ENCODE results near the gene XYLT2. TPM values are rescaled to one million over a fixed set of nuclear protein-coding genes. Genes with fewer than 3 reads are reported as not detected.

The XYLT2 gene
- total RNA-seq, 1 donor from 2014 or later, result 21.4 TPM

DNA sequence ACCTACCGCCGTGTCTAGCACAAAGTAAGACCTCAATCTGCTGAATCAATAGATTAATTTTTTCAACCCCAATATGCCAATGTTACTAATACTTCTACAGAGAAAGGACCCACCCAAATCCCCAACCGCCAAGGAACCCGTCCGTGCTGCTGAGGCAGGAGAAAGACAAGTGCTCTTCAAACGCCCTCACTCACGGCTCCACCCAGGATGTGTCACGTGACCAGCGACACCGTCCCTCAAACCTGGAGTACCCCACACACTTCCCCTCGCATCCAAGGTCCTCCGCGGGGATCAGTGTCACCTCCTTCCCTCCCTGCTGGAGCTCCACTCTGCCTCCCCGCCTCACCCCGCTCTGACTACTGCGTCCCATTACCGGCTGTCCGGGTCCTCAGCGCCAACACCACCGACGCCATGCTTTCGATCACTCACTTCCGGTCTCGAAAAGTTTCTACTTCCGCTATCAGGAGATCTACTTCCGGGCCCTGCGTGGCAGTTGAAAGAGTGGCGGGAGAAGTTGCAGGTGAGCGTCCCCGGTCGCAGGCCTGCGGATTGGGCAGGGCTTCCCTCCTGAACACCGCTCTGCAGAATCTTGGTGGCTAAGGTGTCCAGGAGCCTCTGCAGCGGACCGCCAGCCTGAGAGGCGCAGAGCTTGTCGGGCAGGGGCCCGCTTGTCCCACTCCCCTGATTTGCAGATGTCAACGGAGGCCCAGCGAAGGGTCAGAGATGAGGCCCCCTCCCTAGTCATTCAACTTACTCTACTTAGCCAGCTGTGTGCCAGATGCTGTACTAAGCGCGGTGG is 27.0 kb downstream of the XYLT2 start, which contains the start of the genes EME1 and MRPL27:
EME1 (plus strand) TSS at position 472 of the 799 bp plus-strand sequence. CDS start 1,980 bp downstream, outside the sequence.
MRPL27 (minus strand) TSS at position 427 of the 799 bp plus-strand sequence; CDS start at position 413, 14 bp downstream.
- CTCF ChIA-PET, result interaction anchor here (0.7 kb wide), 1 partner anchor 24 kb away, joined by 3 read pairs; the partner anchor contains the start of gene LRRC59
- intact Hi-C loops (cut with micrococcal nuclease), result loop anchor here (1.0 to 2.0 kb wide), 3 partner anchors 24 to 54 kb away; partner anchors contain the start of genes ACSF2 and LRRC59
- no peaks in the 10 kb centered on the region for H3K27me3 Mint-ChIP-seq

DNA sequence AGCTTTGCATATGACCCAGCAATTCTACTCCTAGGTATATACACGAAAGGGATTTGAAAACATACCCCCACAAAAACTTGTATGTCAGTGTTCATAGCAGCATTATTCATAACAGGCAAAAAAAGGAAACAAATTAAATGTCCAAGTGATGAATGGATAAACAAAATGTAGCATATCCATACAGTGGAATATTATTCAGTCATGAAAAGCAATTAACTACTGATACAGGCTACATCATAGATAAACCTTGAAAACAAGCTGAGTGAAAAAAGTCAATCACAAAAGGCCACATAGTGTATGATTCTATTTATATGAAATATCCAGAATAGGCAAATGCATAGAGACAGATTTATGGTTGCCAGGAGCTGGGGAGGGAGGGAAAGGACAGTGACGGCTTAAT is 27.8 kb downstream of the XYLT2 start:
- ATAC-seq (ENCODE audit: low read depth), result no peak
- TF ChIP-seq, protein P1, sequence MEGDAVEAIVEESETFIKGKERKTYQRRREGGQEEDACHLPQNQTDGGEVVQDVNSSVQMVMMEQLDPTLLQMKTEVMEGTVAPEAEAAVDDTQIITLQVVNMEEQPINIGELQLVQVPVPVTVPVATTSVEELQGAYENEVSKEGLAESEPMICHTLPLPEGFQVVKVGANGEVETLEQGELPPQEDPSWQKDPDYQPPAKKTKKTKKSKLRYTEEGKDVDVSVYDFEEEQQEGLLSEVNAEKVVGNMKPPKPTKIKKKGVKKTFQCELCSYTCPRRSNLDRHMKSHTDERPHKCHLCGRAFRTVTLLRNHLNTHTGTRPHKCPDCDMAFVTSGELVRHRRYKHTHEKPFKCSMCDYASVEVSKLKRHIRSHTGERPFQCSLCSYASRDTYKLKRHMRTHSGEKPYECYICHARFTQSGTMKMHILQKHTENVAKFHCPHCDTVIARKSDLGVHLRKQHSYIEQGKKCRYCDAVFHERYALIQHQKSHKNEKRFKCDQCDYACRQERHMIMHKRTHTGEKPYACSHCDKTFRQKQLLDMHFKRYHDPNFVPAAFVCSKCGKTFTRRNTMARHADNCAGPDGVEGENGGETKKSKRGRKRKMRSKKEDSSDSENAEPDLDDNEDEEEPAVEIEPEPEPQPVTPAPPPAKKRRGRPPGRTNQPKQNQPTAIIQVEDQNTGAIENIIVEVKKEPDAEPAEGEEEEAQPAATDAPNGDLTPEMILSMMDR (IDR thresholded peaks at IDR 0.05), result no peak
- Mint-ChIP-seq H3K27me3 (no peaks in the 10 kb centered on the region), H3K27ac (no peak overlapping the region), H3K9me3 (no peaks in the 10 kb centered on the region), H3K4me3 (peak overlapping the region; percentile 99), H3K36me3 (ENCODE audit: low read depth) (peaks cover 36% of the 10 kb centered on the region), H3K4me1 (peaks cover 20% of the 10 kb centered on the region)
- ChIA-PET POLR2A (interaction anchor here (0.8 to 2.9 kb wide), 5 partner anchors 12 to 28 kb away, joined by 3 to 15 read pairs (median 4); partner anchors contain the start of genes LRRC59 and XYLT2), CTCF (interaction anchor here (0.9 kb wide), 1 partner anchor 24 kb away, joined by 3 read pairs; no protein-coding TSS in a partner anchor)
- intact Hi-C loops (cut with micrococcal nuclease), result loop anchor here (1.0 to 2.0 kb wide), 2 partner anchors 24 to 53 kb away; partner anchors contain the start of genes ACSF2 and LRRC59
- DNase-seq, result no peak

More for the DNA sequence above, 27.0 kb downstream of the XYLT2 start, which contains the start of the genes EME1 and MRPL27:
- H3K36me3 Mint-ChIP-seq (ENCODE audit: low read depth), result peaks cover 43% of the 10 kb centered on the region
- H3K27ac Mint-ChIP-seq, result peak within 1 kb of the TSS; percentile 100
- no peaks in the 10 kb centered on the region for H3K9me3 Mint-ChIP-seq
- ATAC-seq (ENCODE audit: low read depth) (peak; percentile 93), DNase-seq (peak; percentile 85)
- TF ChIP-seq, protein P1 (IDR thresholded peaks at IDR 0.05), result no peak
- POLR2A ChIA-PET, result interaction anchor here (1.3 to 2.9 kb wide), 4 partner anchors 13 to 27 kb away, joined by 3 to 15 read pairs (median 4); partner anchors contain the start of genes LRRC59 and XYLT2
- H3K4me1 Mint-ChIP-seq, result peaks cover 20% of the 10 kb centered on the region
- H3K4me3 Mint-ChIP-seq, result peak within 1 kb of the TSS; percentile 99

DNA sequence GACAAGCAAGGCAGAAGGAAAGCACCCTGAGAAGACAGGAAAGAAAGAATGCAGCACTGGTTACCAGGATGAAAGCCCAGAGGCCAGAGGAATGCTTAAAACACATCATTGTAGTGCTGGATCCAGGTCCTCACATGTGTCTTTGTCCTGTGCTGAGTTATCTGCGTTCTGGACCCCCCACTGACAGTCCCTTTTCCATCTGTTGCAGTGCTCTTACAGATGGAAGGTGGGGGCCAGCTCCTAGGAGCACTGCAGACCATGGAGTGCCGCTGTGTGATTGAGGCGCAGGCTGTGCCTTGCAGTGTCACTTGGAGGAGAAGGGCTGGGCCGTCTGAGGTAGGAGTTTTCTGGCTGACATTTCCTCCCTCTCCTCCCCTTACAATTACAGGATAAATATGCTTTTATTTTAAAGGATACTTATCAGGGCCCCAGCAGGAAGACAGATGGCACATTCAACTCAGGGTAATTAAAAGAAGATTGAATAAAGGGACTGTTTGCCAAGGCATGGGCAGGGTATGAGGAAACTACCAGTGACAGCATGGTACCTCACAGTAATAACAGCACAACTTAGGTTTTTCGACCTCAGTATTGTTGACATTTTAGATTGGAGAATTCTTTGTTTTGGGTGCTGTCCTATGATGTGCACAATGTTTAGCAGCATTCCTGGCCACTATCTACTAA is 30.1 kb downstream of the XYLT2 start:
- ChIA-PET CTCF (interaction anchor here (1.4 kb wide), 1 partner anchor 21 kb away, joined by 3 read pairs; the partner anchor contains the start of gene LRRC59), POLR2A (no interaction called here)
- no peak overlapping the region for H3K4me3 Mint-ChIP-seq
- H3K9me3 Mint-ChIP-seq, result no peaks in the 10 kb centered on the region
- peaks cover 20% of the 10 kb centered on the region for H3K4me1 Mint-ChIP-seq
- ATAC-seq (ENCODE audit: low read depth), result no peak
- peaks cover 29% of the 10 kb centered on the region for H3K36me3 Mint-ChIP-seq (ENCODE audit: low read depth)
- no peak for DNase-seq
- intact Hi-C loops (cut with micrococcal nuclease), result no loop called here
- TF ChIP-seq, protein P1 (IDR thresholded peaks at IDR 0.05), result no peak
- H3K27me3 Mint-ChIP-seq, result no peaks in the 10 kb centered on the region
- no peak overlapping the region for H3K27ac Mint-ChIP-seq

DNA sequence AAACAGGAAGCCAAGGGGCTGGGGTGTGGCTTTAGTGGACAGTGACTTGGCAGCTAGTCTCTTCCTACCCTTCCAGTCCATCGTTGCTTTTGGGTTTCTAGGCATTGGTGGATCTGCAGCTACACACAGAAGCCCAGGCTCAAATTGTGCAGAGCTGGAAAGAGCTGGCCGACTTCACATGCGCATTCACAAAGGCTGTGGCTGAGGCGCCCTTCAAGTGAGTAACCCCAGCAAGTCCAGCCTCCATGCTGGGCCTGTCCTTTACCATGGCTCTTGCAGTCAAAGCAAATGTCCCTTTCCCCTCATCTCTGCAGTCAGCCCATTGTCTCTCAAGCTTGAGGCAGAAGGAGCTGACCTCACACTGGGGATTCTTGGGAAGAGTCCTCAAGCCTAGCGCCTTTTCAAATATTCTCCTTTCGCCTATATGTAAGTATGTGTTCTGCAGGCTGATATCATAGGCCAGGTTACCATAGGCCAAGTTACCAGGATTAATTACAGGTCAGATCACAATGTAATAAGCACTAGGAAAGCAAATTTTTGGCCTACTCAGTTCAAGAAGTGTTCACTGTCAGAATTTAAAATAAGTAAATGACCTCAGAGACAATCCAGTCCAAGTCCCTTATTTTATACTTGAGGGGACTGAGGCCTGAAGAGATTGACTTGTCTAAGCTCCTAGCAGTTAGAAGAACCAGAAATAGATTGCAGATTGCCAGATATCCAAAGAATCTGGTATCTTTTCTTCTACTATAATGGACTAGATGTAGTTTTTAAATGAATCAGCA is 33.6 kb downstream of the XYLT2 start:
- CTCF ChIA-PET, result interaction anchor here (1.0 kb wide), 1 partner anchor 18 kb away, joined by 3 read pairs; no protein-coding TSS in a partner anchor
- peaks cover 49% of the 10 kb centered on the region for H3K36me3 Mint-ChIP-seq (ENCODE audit: low read depth)
- no peak overlapping the region for H3K4me3 Mint-ChIP-seq
- ATAC-seq (ENCODE audit: low read depth) (no peak), DNase-seq (no peak)
- TF ChIP-seq, protein P1 (IDR thresholded peaks at IDR 0.05), result no peak
- H3K27me3 Mint-ChIP-seq, result no peaks in the 10 kb centered on the region
- no peaks in the 10 kb centered on the region for H3K4me1 Mint-ChIP-seq
- POLR2A ChIA-PET, result interaction anchor here (1.6 kb wide), 1 partner anchor 18 kb away, joined by 5 read pairs; the partner anchor contains the start of gene LRRC59
- no peaks in the 10 kb centered on the region for H3K9me3 Mint-ChIP-seq
- peak overlapping the region; percentile 30 for H3K27ac Mint-ChIP-seq
- intact Hi-C loops (cut with micrococcal nuclease), result no loop called here
